NCI-H2196 (cell line): Measurements from ENCODE around the gene TNFRSF8.
A peak's percentile ranks its signal among the peaks of the same experiment; 100 is the strongest.

Experiments
- DNase-seq: peaks from one replicate; lab custom pipeline; 2025; ENCODE audit not compliant: unreplicated experiment; lab: John Stamatoyannopoulos, UW

TNFRSF8 gene

DNA sequence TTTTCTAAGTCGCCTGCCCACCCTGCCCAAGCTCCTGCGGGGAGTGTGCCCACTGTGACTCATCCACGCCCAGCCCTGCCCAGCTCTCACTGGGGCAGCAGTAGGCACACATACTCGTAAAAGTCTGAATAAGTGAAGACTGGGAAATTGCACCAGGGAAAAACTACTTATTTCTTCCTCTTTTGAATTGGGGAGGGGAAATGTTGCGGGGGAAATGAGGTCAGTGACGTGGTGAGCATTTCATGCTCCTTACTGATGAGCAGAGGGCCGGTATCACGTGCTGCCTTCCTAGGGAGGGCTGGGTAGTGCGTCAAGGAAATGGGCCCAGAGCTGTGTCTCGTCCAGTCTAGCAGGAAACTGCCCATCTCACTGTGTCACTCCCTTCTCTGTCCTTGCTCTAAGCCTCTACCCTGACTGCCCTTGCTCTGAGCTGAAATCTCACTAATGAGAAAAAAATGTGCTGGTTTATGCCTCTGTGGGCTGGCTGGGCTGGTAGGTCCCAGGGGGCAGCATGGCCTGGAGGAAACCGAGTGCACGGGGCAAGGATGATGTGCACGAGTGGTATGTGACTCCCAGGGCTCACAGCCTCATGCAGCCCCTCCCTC, 90.2 kb downstream of the TNFRSF8 start:
- no peak for DNase-seq

DNA sequence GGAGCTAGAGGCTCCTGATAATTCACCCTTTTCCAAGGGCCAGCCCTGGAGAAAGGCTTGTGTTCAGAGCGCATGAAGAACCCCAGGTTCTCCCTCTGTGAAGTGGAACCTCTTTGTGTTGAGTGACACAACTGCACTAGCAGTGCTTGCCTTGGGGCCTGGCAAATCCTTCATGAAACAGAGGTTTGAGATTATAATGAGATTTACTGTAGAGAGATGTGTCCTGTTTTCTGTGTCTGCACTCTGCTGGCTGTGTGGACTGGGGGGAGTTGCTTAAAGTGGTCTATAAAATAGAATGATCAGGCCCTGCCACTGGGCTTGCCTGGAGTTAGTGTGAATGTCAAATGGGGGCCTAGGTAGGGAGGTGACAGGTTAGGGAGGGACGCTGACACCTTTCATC, 92.2 kb downstream of the TNFRSF8 start:
- DNase-seq = no peak

DNA sequence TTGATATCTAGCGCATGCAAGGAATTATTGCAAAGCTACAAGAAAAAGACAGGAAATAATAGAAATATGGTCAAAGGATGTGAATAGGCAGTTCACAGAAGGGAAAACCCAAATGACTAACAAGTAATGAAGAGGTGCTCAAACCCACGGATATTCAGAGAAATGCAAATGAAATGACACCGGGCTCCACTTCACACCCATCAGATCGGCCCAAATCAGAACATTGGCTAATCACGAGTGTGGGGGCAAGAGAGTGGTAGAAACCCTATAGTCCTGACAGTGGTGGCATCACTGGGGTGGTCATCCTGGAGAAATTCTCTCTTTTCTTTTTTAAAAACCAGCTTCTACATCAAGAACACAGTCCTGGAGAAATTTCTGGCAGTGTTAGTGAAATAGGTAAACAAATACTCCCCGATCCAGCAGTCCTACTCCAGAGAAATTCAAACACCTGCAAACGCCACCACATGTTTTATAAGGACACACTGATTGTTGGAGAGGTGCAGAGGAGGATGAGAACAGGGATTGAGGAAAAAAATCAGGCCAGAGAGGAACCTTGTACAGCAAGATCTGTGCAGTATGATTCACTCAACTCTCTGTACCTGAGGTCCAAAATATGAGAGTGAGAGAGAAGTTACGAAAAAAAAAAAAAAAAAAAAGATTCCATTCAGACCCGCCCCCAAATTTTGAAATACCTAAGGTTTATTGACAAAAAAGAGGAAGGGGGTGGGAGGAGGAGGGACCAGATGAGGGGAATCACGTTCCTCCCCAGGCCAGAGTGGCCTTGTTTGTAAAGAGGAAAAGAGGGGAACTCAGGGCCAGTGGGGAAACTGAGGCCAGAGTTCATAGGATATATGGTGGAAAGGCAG, 94.5 kb downstream of the TNFRSF8 start:
- no peak for DNase-seq

DNA sequence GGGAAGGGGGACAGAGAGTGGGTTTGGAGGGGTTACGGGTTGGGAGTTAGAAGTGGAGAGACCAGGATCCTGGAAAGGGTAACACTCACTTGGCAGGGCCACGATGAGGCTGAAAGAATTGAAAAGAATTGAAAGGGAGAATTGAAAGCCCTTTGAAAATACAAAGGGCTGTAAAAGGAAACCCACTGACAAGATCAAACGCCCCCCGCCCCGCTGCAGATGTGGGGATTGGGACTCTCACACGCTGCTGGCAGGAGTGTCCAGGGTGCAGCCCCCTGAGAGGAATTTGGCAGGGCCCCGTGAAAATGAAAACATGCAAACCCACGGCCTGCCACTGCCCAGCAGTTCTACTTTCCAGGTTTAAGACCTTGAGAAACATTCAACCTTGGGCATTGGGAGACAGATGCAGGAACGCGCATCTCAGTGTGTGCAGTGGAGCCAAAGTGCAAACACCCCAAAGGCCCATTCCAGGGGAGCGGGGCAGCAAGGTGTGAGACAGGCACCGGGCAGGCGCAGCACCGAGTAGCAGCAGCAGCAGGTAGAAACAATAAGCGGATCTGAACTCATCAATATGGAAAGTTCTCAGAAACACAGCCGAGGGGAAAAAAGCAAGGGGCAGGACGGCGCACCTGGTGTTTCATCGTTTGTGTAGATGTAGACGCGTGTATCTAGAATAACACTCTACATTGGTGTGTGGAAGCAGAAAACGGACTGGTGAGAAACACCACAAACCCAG, 95.4 kb downstream of the TNFRSF8 start:
- DNase-seq = no peak

DNA sequence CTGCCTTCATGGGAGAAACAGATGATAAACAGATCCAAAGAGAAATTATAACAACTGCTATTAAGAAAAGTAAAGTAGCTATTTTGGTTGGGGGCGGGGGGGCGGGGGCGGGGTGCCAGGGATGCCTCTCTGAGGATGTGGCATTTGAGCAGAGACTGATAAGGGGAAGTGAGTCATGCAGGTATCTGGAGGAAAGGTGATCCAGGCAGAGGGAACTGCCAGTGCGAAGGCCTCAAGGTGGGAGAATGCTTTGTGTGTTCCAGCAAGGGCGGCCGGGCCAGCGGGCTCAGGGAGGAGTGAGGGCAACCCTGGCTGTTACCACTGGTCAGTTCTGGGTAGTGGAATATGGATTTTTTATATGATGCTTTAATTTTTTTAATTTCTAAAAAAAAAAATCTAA, 96.7 kb downstream of the TNFRSF8 start:
- DNase-seq = no peak

DNA sequence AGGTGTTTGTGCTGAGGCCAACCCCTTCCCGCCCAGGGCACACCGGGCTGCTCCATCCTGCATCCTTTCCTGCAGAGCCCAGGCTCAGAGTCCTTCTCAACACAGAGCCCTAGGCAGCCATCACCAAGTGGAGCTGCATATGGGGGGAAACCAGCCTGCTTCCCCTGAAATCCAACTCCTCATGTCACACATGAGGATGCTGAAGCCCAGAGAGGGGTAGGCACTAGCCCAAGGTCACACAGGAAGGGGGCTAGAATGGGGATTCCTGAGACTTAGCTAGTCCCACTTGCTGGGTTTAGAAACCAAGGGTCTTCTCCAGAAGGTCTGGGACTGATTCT, 98.2 kb downstream of the TNFRSF8 start:
- no peak for DNase-seq

DNA sequence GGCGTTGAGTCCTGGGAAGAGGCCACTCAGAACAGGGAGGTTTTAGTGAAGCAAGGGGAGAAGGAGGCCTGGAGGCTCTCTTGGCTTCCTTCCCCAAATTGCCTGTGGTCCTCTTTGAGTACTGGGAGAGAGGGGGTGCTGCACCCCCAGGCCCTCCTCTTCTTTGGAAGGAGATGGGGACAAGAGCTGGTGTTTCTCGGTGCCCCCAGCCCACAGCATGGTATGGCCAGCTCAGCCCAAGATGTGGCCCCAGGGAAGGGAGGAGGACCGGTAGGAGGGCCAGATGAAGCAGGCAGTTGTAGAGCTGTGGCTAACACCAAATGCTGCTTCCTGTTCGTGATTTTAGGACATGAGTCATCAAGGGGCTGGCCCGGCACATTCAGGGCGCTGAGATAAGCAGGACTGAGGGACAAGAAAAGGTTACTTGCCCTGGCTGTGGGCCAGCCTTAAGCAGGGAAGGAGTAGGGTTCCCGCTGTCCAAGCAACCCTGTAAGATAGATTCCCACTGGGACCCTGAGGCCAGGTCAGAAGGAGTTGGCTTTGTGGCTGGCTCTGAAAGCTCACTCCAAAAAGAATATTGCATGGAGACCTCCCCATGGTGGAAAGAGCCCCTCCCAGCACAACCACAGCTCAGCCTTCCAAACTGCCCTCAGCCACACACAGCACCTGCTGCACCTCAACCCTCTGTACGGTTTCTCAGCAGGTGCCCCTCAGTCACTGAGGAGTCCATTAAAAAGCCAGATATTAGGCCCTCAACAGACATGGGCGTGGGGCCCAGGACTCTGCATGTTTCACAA, 98.8 kb downstream of the TNFRSF8 start:
- DNase-seq = peak; percentile 65

DNA sequence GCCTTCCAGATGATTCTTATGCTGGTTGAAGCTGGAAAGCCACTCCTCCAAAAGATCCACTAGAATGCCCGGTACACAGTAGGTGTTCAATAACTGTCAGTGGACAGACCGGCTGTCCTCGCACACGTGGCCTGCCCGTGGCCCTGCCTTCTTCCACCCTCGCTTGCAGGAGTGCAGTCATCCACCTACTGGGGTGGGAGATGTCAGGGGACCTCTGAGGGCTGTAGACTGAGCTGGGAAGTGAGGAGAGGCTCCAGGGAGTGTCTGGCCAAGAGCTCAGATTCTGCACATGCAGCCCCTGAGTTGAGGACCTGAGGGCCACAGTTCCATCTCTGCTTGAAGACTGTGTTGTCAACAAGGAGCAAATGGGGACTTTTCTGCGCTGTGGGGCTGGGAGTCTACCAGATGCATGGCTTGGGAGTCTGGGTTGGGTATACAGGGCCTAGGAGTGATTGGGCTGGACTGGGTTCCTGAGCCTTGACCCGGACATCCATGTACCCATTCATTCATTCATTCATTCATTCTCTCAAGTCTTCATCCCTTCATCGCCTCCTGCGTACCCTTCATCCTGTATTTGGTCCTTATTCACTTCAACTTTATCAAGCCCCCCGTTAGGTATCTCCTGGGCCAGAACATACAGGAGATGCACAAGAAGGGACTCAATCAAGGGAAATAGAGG, 99.5 kb downstream of the TNFRSF8 start:
- DNase-seq = no peak

DNA sequence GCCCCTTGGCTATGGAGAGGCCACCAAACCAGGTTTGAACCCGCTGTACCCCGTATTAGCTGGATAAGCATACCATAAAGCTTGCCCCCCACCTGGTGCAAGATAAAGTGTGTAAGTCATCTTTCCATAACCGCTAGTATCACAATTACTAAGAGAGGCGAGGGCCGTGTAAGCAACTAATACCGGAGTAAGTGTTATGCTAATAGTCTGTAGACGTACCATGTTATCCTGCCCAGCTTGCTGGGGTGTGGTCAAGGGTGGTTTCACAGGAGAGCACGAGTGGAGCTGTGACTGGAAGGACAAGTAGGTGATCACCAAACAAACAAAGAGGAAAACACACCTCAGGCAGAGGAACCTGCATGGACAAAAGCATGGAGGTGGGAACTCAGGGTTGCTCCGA, 100.1 kb downstream of the TNFRSF8 start:
- no peak for DNase-seq

DNA sequence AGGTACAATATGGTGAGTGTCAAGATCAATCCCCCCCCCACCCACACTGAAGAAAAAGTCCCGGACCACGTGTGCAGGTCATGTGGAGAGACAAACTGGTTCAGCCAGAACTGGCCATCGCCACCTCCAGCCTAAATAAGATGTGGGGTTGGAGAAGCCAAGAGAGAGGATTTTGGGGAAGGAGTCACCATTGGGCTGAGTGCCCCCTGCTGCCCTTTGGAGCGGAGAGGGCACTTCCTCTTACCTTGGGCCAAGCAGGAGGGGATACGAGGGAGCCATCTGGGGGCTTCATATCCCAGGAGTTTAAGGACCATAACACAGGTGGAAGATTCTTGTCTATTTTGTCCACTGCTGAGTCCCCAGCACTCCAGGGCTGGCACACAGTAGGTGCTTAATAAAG, 101.1 kb downstream of the TNFRSF8 start:
- DNase-seq = no peak

DNA sequence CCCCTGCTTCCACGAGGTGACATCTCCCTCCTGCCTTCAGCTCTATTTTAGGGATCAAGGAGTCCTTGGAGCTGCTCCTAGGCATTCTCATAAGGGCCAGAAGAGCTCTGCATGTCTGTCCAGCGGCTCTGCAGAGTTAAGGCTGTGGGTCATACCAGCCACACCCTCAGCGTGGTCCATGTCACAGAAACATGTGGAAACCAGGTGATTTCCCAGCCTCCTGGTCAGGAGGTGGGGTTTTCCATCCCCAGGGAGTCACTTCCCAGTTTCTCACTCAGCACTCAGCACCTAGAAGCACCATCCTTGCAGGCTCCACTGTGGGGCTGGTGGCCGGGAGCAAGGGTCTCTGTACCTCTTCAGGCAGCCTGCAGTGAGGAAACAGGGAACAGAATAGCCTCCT, 102.2 kb downstream of the TNFRSF8 start:
- DNase-seq = no peak

DNA sequence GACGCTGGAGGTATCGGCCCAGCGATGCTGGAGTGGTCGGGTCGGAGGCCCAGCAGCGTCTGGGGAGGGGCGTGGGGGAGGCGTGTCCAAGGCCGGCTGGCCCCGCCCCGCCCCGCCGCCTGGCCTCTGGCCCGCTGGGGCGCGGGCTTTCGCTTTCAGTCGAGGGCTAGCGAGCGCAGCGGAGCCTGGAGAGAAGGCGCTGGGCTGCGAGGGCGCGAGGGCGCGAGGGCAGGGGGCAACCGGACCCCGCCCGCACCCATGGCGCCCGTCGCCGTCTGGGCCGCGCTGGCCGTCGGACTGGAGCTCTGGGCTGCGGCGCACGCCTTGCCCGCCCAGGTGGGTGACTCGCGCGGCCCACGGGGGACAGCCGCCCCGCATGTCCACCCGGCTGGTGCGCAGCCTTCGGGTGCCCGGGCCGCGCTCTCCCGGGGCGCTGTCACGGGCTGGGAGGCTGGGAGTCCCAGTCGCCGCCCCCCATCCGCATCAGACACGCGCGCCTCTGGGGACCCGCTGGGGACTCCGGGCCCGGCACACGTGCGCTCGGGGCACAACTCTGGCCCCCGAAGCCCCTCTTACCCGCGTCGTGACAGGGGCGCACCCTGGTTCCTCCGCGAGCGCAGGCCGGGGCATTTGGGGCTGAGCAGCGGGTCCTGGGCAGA, 103.9 kb downstream of the TNFRSF8 start, which contains the start of gene TNFRSF1B:
TNFRSF1B (plus strand) TSS at position 158 of the 659 bp plus-strand sequence; CDS start at position 259, 101 bp downstream.
- peak; percentile 68 for DNase-seq

DNA sequence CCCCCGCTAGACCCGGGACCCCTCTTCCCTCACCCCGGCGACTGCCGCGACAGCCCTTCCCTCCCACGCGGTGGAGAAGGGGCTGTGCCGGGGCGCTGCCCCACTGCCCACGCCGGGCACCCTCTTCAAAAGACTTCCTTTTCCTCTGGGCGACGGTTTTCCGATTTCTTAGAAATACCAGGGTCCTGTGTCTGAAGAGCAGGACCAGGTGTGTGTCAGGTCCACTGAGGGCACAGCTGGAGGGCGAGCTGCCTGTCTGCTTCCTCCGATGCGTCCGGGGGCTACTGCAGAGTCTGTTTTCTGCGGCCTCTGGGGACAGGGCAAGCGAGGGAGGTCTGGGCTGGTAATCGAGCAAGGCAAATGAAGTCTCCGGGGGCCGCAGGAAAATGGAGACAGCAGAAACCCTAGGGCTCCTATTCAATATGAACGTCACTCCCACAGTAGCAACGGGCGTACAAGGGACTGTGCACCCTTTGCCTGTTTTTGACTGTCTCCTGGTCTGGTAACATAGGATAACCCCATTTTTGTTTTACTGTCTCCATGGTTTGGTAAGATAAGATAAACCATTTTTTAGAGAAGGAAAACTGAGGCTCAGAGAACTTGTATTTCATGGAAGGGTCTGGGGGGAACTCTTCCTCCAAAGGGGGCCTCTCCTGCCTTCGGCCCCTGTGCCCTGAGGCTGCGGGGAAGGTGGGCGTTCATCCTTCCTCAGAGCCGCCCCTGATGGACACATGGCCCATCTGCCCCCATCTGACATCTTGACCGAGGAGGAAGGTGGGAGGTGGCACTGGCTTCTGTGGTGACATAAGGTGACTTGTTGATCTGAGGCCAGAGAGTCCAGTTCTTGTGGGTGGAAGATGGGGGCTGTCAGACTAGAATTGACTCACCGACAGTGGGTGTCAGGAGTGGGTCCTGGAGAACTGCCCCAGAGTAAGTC, 104.7 kb downstream of the TNFRSF8 start:
- DNase-seq = no peak

DNA sequence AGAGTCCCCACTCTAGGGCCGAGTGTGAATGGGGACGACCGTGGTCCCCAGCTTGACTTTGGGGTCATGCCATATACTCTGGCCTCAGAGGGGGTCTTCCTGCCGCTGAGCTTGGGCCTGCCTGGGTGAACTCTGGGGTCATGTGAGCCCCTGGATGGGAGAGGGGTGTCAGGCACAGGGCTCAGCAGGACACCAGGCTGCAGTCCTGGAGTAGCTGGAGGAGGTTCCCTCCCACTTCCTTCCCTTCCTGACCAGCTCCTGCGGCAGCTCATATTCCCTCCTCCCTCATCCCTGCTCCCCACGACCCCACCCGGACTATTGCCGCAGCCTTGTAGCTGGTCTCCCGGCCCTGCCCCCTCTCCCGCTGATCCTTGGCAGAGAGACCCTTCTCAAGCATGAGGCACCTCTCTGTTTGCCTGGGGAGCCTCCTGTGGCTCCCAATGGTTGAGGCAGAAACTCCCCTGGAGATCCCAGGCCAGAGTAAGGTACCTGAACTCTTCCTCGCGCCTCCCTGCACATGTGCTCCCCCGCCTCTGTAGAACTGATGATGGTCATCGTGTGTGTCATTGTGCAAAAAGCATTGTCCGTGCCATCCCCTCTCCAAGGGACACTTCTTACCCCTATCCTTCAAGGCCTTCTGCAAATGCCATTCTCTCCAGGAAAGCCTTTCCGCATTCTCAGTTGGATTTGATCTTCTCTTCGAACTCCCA, 105.5 kb downstream of the TNFRSF8 start:
- DNase-seq = no peak

DNA sequence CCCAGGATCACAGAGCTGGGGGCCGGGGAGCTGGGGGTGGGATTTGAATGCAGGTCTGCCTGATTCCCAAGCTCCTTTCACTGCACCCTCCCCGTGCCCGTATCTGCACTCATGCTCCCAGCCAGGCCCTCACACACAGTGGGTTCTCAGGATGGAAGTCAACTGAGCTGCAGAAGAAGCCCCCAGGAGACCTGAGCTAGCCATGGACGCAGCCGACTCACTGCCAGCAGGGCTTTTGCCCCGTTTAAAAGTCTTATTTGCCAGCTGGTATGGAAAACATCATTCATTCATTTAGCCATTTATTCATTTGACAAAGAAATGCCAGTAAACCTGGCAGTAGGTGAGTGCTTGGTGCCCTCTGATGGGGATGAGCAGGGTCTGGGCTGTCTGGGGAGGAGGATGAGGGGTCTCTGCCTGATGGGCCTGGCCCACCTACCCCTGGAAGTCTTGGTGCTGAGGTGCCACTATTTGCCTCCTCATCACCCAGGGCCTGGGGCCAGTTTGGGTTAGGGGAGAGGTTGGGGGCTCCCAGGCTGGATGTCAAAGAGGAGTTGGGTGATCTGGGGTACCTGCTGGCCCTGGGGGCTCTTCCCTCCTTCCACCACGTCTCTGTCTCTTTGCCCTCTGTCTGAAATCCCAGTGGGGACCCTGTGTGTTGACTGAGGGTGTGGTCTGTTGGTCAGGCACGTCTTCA, 106.5 kb downstream of the TNFRSF8 start:
- no peak for DNase-seq

DNA sequence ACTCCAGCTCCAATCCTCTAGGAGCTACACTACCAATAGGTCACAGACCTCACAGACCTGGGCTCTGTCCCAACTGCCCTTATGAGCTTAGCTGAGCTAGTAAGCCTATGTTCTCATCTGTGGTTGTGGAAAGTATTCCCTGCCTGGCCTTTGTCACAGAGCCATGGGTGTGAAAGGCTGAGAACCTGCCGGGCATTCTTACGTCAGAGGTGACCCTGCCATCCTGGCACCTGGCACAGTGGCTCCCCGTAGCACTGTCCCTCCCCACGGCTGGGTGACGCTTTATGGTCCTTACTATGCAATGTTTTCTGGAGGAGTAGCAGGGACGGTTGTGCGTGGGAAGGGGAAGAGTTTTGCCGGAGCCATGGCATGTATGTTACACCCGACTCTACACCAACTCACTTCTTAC, 107.2 kb downstream of the TNFRSF8 start:
- DNase-seq = no peak

DNA sequence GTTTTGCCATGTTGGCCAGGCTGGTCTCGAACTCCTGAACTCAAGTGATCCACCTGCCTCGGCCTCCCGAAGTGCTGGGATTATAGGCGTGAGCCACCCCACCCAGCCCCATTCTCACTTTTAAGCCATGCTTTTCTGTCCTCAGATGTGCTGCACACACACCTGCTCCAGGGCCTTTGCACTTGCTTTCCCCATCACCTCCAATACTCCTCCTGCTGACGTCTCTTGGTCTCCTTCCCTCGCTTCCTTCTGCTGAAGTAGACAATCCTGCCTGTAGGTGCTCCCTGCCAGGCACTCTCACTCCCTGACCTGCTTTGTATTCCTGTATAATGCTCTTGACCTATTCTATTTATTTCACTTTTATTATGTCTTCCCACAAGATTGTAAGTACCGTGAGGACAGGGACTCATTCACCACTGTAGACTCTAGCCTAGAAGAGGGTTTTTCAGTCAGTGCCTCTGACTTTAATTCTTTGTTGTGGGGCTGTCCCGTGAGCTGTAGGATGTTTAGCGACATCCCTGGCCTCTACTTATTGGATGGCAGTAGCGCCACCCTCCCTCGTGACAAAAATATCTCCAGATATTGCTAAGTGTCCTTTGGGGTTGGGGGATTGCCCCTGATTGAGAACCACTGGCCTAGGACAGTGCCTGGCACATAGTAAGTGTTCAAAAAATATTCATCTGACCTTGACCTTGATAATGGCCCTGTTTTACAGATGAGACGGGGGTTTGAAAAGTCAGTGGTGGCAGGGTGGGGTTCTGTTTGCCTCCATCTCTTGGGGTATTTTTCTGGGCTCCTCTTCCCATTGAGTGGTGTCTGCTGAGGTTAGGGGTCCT, 108.3 kb downstream of the TNFRSF8 start:
- DNase-seq = no peak
